ENCODE results near the gene TLR10. TPM values are rescaled to one million over a fixed set of nuclear protein-coding genes. Genes with fewer than 3 reads are reported as not detected.
"Not testable (repeated sequence)": the region's sequence is repeated elsewhere in the genome, so short reads cannot be mapped to it uniquely, and the experiment has no call there.

TLR10 gene
- total RNA-seq, 1 donor: not detected

- TF ChIP-seq CTCF (IDR thresholded peaks at IDR 0.05; ENCODE audit: insufficient read depth, low read depth, low read length): no peak
- no peak for DNase-seq (ENCODE audit: low read depth)
- no peak overlapping the region for H3K4me3 ChIP-seq (ENCODE audit: low read depth, low read length)
Observed at GRCh38 chr4:38779790-38780189, 3.0 kb downstream of the TLR10 start.

DNA sequence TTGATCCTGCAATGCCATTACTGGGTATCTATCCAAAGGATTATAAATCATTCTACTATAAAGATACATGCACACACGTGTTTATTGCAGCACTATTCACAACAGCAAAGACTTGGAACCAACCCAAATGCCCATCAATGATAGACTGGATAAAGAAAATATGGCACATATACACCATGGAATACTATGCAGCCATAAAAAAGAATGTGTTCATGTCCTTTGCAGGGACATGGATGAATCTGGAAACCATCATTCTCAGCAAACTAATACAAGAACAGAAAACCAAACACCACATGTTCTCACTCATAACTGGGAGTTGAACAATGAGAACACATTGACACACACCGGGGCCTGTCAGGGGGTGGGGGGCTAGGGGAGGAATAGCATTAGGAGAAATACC lies 4.9 kb downstream of the TLR10 start:
- DNase-seq (ENCODE audit: low read depth); H3K4me3 ChIP-seq (ENCODE audit: low read depth, low read length): not testable (repeated sequence)

DNA sequence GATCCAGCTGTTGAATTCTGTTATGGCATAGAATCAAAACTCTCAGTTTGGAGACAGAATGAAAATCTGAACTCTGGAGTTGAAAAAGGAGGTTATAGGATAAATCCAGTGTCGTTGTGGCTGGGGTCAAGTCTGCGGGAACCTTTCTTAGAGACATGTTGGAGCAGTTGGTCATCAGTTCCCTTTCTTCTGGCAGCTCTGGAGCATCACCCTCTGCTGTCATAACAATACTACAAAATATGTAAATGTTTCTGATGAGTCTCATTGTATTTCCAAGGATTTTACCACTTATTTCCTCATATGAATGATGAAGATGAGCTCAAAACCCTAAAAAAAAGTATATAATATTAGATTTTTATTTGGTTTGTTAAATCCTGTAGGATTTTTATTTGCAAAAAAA lies 7.5 kb downstream of the TLR10 start:
- no peak for TF ChIP-seq CTCF (IDR thresholded peaks at IDR 0.05; ENCODE audit: insufficient read depth, low read depth, low read length)
- no peak overlapping the region for H3K4me3 ChIP-seq (ENCODE audit: low read depth, low read length)
- DNase-seq (ENCODE audit: low read depth): no peak

DNA sequence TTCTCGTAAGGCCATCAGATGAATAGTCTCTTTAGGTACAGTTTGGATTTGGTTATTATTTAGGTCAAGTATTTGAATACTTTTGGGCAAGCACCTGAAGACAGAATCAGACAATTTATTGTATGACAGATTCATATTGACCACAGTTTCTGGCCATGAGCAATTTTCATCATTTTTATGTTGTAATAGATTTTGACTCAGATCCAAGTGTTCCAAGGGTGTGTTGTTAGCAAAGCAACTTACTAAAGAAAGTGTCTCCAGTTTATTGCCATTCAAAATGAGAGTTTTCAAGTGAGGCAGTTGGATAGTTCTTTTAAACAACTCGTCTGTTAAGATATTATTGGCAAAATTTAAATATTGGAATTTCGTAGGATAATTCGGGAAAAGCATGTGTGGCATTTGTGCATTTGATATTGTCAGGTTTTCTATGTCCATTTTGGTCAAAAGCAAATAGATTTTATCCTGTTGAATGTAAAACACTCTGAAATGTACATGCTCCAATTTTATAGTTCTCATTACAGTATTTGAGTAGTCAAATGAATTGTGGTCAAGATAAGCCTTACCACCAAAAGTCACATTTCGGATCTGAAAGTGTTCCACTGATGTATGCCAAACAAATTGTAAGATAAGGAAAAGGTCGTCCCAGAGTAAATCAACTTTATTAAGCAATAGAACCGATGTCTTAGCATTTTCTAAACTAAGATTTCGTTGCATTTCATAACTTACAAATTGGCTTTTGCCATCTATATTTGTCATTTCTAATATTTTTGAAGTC lies 8.4 kb downstream of the TLR10 start:
- H3K4me3 ChIP-seq (ENCODE audit: low read depth, low read length): no peak overlapping the region
- no peak for TF ChIP-seq CTCF (IDR thresholded peaks at IDR 0.05; ENCODE audit: insufficient read depth, low read depth, low read length)
- peak; percentile 4 for DNase-seq (ENCODE audit: low read depth)

DNA sequence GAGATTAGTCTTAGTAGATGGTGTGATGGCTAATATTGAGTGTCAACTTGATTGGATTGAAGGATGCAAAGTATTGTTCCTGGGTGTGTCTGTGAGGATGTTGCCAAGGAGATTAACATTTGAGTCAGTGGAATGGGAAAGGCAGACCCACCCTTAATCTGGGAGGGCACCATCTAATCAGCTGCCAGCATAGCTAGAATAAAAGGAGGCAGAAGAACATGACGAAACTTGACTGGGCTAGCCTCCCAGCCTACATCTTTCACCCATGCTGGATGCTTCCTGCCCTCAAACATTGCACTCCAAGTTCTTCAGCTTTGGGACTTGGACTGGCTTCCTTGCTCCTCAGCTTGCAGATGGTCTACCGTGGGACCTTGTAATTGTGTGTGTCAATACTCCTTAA lies 12.5 kb downstream of the TLR10 start:
- H3K4me3 ChIP-seq (ENCODE audit: low read depth, low read length); DNase-seq (ENCODE audit: low read depth): not testable (repeated sequence)

- no peak for TF ChIP-seq CTCF (IDR thresholded peaks at IDR 0.05; ENCODE audit: insufficient read depth, low read depth, low read length)
- H3K4me3 ChIP-seq (ENCODE audit: low read depth, low read length): no peak overlapping the region
- DNase-seq (ENCODE audit: low read depth): no peak
Observed at GRCh38 chr4:38769857-38770256, 12.9 kb downstream of the TLR10 start.

DNA sequence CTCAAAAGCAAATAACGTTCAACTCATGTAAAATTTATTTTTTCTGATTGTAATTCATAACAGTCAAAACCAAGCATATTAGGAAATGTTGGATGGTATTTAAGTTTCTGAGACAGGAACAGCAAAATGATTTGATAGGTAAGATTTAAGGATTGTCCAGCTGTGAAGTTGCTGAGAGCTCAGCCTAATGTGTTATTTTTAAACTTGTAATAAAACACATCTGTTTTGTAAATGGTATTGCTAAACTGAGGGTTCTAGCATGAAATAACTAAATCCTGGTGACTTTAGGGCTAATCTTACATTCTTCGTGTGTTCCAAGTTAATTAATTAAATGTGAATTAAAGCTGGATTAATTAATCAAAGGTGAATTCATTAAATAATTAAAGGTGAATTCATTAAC lies 13.3 kb downstream of the TLR10 start:
- peak; percentile 26 for DNase-seq (ENCODE audit: low read depth)
- no peak for TF ChIP-seq CTCF (IDR thresholded peaks at IDR 0.05; ENCODE audit: insufficient read depth, low read depth, low read length)
- H3K4me3 ChIP-seq (ENCODE audit: low read depth, low read length): no peak overlapping the region

DNA sequence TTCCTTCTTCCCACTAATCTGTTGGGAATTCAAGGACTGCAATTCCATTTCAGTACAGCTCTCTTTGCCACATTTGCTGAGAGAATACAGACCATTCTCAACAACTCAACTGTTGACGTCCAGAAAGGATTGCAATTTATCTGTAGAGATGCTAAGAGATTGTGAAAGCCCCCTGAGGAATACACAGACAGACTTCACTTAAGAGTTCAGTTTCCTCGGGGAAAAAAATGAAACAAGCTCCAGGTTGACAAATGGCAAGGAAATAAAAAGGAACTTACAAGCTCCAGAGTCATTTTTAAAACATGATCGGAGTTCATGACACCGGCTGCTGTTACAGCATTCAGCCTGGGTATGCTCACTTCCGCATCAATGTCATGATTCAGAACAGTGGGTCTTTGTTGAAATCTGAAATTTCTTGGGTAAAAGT lies 13.8 kb downstream of the TLR10 start:
- no peak overlapping the region for H3K4me3 ChIP-seq (ENCODE audit: low read depth, low read length)
- DNase-seq (ENCODE audit: low read depth): peak; percentile 42
- TF ChIP-seq CTCF (IDR thresholded peaks at IDR 0.05; ENCODE audit: insufficient read depth, low read depth, low read length): no peak

DNA sequence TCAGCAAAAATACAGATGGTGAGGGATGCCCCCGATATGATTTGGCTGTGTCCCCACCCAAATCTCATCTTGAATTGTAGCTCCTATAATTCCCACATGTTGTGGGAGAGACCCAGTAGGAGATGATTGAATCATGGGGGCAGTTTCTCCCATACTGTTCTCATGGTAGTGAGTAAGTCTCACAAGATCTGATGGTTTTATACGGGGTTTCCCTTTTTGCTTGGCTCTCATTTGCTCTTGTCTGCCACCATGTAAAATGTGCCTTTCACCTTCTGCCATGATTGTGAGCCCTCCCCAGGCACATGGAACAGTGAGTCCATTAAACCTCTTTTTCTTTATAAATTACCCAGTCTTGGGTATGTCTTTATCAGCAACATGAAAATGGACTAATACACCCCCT lies 15.8 kb downstream of the TLR10 start:
- not testable (repeated sequence) for H3K4me3 ChIP-seq (ENCODE audit: low read depth, low read length); DNase-seq (ENCODE audit: low read depth)

Data from fibroblast of villous mesenchyme (primary cell).